Measurements from ENCODE around the gene GDPD4.

- TF ChIP-seq CTBP1 (IDR thresholded peaks at IDR 0.05; ENCODE audit: borderline replicate concordance) (no peak), NFRKB (IDR thresholded peaks at IDR 0.05) (no peak), FOXA1 (IDR thresholded peaks at IDR 0.05) (no peak), ELF4 (IDR thresholded peaks at IDR 0.05) (no peak), BHLHE40 (IDR thresholded peaks at IDR 0.05; ENCODE audit: borderline replicate concordance) (no peak), L3MBTL2 (conservative IDR thresholded peaks at IDR 0.05) (no peak), LEF1 (IDR thresholded peaks at IDR 0.05; ENCODE audit: borderline replicate concordance) (no peak), SP1 (IDR thresholded peaks at IDR 0.05) (no peak), FOXM1 (IDR thresholded peaks at IDR 0.05; ENCODE audit: borderline replicate concordance) (no peak), ARNT (IDR thresholded peaks at IDR 0.05) (no peak), SUZ12 (IDR thresholded peaks at IDR 0.05) (no peak)
Measured at GRCh38 chr11:77340501-77340900, 39.0 kb upstream of the GDPD4 start.
